Measurements from ENCODE around the gene TMEM235. TPM values are rescaled to one million over a fixed set of nuclear protein-coding genes. Genes with fewer than 3 reads are reported as not detected.

TMEM235 gene
- total RNA-seq, 2 experiments from 2014 or later, result 0.32 TPM; not detected in 1

GRCh38 chr17:78196716-78197115, 34.7 kb upstream of the TMEM235 start:
- Histone ChIP-seq H3K79me2 (ENCODE audit: insufficient read depth, low read depth, low read length) (peaks cover 27% of the 10 kb centered on the region), H4K20me1 (ENCODE audit: insufficient read depth, low read length) (no peaks in the 10 kb centered on the region), H3K36me3 (ENCODE audit: insufficient read depth, low read length) (peaks cover 81% of the 10 kb centered on the region), H2AFZ (ENCODE audit: low read length) (no peak overlapping the region), H3K4me3 (ENCODE audit: low read depth, low read length, poor library complexity, severe bottlenecking) (no peak overlapping the region), H3K4me2 (ENCODE audit: low read length) (no peak overlapping the region), H3K9me3 (ENCODE audit: low read length) (no peaks in the 10 kb centered on the region), H3K27ac (ENCODE audit: low read depth, low read length, poor library complexity, severe bottlenecking) (no peak overlapping the region), H3K4me1 (ENCODE audit: insufficient read depth, low read length, poor library complexity, severe bottlenecking) (peaks cover 28% of the 10 kb centered on the region), H3K9me2 (ENCODE audit: insufficient read depth, low read length) (no peaks in the 10 kb centered on the region)
- ChIA-PET CTCF (ENCODE audit: unreplicated experiment) (no interaction called here), POLR2A (no interaction called here)
- intact Hi-C loops (cut with micrococcal nuclease; ENCODE audit: unreplicated experiment), result no loop called here
- TSS peak; percentile 41 for BruUV-seq (replicated peaks)
- no peak for TF ChIP-seq EZH2phosphoT487 (IDR thresholded peaks at IDR 0.05; ENCODE audit: borderline replicate concordance, low read depth, low read length)
- TF ChIP-seq CTCF (conservative IDR thresholded peaks at IDR 0.05; ENCODE audit: low read length), result no peak
- DNase-seq (ENCODE audit: low spot score), result no peak

- peaks cover 79% of the 10 kb centered on the region for H3K36me3 ChIP-seq (ENCODE audit: insufficient read depth, low read length)
- DNase-seq (ENCODE audit: low spot score), result no peak
- H3K4me1 ChIP-seq (ENCODE audit: insufficient read depth, low read length, poor library complexity, severe bottlenecking), result peaks cover 22% of the 10 kb centered on the region
- no TSS peak for BruUV-seq (replicated peaks)
- TF ChIP-seq CTCF (conservative IDR thresholded peaks at IDR 0.05; ENCODE audit: low read length) (no peak), EZH2phosphoT487 (IDR thresholded peaks at IDR 0.05; ENCODE audit: borderline replicate concordance, low read depth, low read length) (no peak)
- POLR2A ChIA-PET, result no interaction called here
- intact Hi-C loops (cut with micrococcal nuclease; ENCODE audit: unreplicated experiment), result no loop called here
- no peak overlapping the region for H3K4me2 ChIP-seq (ENCODE audit: low read length)
- H3K4me3 ChIP-seq (ENCODE audit: low read depth, low read length, poor library complexity, severe bottlenecking), result no peak overlapping the region
- H3K9me3 ChIP-seq (ENCODE audit: low read length), result no peaks in the 10 kb centered on the region
- H3K9me2 ChIP-seq (ENCODE audit: insufficient read depth, low read length), result no peaks in the 10 kb centered on the region
- no peaks in the 10 kb centered on the region for H4K20me1 ChIP-seq (ENCODE audit: insufficient read depth, low read length)
- H3K79me2 ChIP-seq (ENCODE audit: insufficient read depth, low read depth, low read length), result peaks cover 27% of the 10 kb centered on the region
- no peak overlapping the region for H3K27ac ChIP-seq (ENCODE audit: low read depth, low read length, poor library complexity, severe bottlenecking)
- H2AFZ ChIP-seq (ENCODE audit: low read length), result no peak overlapping the region
- CTCF ChIA-PET (ENCODE audit: unreplicated experiment), result no interaction called here
These were observed 34.1 kb upstream of the TMEM235 start for GRCh38 chr17:78197147-78197832.

GRCh38 chr17:78200451-78200850, 31.0 kb upstream of the TMEM235 start:
- Histone ChIP-seq H3K4me2 (ENCODE audit: low read length) (no peak overlapping the region), H3K4me3 (ENCODE audit: low read depth, low read length, poor library complexity, severe bottlenecking) (no peak overlapping the region), H4K20me1 (ENCODE audit: insufficient read depth, low read length) (no peaks in the 10 kb centered on the region), H3K4me1 (ENCODE audit: insufficient read depth, low read length, poor library complexity, severe bottlenecking) (no peaks in the 10 kb centered on the region), H3K9me2 (ENCODE audit: insufficient read depth, low read length) (no peaks in the 10 kb centered on the region), H2AFZ (ENCODE audit: low read length) (no peak overlapping the region), H3K27ac (ENCODE audit: low read depth, low read length, poor library complexity, severe bottlenecking) (no peak overlapping the region), H3K36me3 (ENCODE audit: insufficient read depth, low read length) (peaks cover 88% of the 10 kb centered on the region), H3K79me2 (ENCODE audit: insufficient read depth, low read depth, low read length) (peaks cover 7% of the 10 kb centered on the region; the same call in 1 of the 2 replicates), H3K9me3 (ENCODE audit: low read length) (no peaks in the 10 kb centered on the region)
- CTCF ChIA-PET (ENCODE audit: unreplicated experiment), result no interaction called here
- BruUV-seq (replicated peaks), result no TSS peak
- no peak for TF ChIP-seq EZH2phosphoT487 (IDR thresholded peaks at IDR 0.05; ENCODE audit: borderline replicate concordance, low read depth, low read length)
- TF ChIP-seq CTCF (conservative IDR thresholded peaks at IDR 0.05; ENCODE audit: low read length), result no peak
- POLR2A ChIA-PET, result interaction anchor here (0.7 to 1.0 kb wide), 2 partner anchors 18 to 70 kb away, joined by 3 to 4 read pairs; partner anchors contain the start of gene TMC8
- intact Hi-C loops (cut with micrococcal nuclease; ENCODE audit: unreplicated experiment), result no loop called here
- DNase-seq (ENCODE audit: low spot score), result no peak
